HG02610 (cell line): ENCODE results near the gene FOXQ1.

Experiments
- ATAC-seq: cut with Tn5 transposase; IDR thresholded peaks from one replicate; pipeline ENCODE4 v1.9.1; 2021; ENCODE audit warnings: mild to moderate bottlenecking, moderate library complexity; ENCODE audit not compliant: unreplicated experiment

FOXQ1 gene, protein sequence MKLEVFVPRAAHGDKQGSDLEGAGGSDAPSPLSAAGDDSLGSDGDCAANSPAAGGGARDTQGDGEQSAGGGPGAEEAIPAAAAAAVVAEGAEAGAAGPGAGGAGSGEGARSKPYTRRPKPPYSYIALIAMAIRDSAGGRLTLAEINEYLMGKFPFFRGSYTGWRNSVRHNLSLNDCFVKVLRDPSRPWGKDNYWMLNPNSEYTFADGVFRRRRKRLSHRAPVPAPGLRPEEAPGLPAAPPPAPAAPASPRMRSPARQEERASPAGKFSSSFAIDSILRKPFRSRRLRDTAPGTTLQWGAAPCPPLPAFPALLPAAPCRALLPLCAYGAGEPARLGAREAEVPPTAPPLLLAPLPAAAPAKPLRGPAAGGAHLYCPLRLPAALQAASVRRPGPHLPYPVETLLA

DNA sequence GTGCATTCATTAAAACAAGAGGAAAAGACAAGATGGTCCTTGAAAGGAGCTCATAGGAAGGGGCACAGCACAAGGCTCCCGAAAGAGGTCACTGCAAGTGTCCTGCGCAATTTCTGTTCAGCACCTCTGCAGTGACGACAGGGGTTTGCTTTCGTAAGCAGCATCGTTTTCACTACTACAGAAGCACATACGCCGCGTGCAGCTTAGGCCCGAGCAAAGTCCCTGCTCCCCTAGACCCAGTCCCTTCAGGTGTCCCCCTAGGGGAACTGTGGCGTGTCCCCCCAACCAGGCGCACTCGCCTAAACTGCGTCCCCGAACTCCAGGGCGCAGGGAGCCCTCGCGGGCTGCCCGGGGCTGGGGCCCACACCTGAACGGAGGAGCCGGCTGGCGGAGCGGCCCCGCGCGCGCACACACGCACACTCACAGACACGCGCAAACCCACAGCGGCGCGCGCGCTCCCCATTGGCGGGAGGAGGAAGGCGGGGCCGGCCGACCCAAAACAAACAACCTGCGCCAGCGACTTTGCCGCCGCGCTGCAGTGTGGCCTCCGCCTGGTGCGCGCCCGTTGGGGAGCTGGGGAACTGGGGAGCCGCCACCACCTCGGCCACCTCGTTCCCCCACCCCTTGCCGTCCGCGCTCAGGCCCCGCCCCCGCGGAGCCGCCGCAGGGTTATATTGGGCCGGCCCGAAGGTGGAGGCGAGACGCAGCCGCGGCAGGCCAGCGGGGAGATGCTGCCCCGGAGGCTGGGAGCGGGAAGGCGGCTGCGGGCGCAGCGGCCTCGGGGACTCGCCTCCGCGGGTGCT, at the start of gene FOXQ1:
FOXQ1 (plus strand) TSS at position 699 of the 803 bp plus-strand sequence. CDS start 607 bp downstream, outside the sequence.
- no peak for ATAC-seq

DNA sequence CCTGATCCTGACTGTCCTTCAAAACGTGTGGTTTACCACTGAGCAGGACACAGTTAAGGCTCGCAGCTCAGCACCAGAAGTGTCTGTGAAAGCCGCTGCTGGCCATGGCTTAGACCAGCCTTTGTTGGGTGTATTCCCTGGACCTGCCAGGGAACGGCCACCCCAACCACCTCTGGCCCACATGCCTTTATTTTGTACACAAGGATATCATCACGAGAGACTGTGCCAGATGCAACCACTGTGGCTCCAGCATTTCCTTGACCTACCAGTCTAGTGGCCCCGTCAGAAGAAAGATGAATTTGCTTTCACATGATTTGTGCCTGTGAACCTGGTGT, 49.2 kb upstream of the FOXQ1 start:
- ATAC-seq: no peak

DNA sequence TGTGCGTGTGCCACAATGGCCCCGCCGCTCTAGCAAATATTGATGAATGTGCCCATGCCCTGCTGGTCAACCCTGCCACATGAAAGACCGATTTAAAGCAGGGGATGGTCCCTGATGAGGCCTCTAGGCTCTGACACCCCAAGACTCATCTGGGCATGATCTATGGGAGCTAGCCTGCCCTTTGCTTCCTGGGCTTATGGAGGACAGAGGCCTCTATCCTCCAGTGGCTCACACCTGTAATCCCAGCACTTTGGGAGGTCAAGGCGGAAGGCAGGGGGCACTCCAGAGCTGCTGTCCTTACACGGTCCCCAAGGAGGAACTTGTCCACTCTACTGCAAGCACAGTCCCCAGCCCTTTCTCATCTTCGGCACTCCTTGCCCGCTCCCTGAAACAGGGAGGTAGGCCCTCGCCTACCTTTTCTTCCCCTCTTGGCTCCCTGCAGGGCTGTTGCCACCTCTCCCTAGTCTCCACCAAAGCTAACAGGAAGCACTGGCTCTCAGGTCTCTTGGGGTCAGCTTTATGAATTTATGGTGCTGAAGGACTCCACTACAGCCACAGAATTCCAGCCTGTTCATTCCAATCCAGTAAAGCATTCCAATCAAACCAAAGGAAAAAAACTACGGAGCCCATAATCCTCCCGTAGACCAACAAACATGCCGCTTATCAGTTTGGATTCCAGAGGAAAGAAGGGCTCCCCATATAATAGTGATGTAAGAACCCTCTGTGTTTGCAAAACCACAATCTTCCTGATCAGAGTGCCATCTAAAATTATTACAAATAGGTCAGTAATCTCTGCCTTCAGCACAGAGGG, 48.7 kb upstream of the FOXQ1 start:
- no peak for ATAC-seq

DNA sequence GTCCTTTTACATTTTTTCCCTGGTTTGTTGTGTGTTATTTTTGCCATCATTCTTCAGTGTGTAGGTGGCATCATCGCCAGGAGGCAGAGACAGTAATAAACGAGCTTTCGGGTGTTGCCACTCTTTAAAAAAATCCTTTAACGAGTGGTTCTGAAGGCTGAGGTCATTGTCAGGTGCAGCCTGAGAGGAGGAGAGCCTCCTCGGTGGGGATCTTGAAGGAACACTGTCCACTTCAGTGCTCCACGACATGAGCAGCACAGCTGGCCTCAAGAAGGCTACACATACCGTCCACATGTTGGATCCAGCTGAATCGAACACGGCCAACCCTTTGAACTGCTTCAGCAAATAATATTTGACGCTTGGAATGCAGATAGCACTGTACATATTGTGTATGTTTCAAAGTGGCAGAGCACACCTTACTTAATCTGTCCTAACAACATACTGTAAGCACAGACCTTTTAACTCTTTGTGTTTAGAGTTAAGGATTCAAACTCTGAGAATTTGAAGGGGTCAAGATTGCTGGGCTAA, 48.0 kb upstream of the FOXQ1 start:
- ATAC-seq: no peak

DNA sequence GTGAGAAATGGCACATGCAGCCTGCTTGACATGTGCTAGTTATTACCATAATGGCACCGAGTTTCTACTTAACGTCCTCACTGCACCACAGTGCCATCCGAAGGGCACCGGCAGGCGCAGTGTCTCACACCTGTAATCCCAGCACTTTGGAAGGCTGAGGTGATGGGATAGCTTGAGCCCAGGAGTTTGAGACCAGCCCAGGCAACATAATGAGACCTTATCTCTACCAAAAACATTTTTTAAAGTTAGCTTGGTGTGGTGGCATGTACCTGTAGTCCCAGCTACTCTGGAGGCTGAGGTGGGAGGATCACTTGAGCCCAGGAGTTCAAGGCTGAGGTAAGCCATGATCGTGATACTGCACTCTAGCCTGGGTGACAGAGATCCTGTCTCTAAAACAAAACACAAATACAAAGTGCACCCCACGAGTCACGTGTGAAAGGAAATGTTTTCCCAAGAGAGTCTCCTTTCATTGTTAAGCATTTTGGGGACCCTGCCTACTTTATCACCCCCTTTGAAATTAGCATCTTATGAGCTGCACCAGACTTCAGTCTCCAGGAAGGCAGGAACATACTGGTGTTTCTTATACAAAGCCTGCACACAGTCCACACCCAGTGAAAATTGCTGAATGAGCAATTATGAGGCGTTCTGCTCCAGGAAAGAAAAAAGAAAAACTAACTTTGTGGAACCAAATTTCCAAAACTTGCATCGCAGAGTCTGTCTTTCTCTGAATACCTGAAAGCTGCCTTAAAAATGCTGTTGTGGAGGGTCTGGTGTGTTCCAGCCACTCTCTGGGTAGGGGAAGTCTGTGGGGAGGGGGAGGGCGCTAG, 47.1 kb upstream of the FOXQ1 start:
- no peak for ATAC-seq

DNA sequence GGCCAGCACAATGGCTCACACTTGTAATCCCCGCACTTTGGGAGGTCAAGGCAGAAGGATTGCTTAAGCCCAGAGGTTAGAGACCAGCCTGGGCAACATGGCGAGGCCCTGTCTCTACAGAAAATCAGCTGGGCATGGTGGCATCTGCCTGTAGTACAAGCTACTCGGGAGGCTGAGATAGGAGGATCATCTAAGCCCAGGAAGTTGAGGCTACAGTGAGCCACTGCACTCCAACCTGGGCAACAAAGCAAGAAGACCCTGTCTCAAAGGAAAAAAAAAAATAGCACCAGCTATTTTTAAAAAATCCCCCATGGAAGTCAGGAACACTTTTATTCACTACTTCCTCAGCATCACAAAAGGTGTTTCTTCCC, 45.2 kb upstream of the FOXQ1 start:
- no peak for ATAC-seq

DNA sequence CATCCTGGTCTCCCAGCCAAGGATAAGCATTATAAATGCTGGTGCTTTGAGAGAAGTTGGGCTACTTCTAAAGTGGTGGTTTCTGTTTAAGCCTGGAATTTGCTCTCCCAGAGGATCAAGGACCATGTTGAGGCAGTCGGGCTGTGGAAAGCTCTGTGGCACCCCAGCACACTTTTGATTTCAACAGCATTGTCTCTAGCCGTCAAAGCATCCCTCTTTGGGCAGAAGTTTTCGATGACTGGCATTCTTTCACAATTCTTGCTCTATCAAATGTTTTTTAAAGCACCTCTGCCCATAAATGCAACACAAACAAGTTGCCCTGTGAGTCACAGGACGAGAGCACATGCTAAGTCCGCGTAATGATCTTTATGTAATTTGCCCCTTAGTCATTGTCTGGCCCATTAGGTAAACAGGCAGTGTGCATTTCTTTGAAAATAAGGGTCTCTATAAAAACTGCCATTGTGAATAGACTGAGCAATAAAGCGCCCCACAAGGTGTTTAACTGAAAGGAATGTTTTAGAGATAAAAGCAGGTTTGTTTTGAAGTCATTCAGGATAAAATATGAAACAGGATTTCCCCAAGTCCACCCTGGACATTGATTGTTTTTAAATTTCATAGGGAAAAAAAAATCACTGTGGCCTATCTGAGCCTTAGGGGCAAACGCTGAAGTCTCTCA, 44.7 kb upstream of the FOXQ1 start:
- ATAC-seq: no peak

DNA sequence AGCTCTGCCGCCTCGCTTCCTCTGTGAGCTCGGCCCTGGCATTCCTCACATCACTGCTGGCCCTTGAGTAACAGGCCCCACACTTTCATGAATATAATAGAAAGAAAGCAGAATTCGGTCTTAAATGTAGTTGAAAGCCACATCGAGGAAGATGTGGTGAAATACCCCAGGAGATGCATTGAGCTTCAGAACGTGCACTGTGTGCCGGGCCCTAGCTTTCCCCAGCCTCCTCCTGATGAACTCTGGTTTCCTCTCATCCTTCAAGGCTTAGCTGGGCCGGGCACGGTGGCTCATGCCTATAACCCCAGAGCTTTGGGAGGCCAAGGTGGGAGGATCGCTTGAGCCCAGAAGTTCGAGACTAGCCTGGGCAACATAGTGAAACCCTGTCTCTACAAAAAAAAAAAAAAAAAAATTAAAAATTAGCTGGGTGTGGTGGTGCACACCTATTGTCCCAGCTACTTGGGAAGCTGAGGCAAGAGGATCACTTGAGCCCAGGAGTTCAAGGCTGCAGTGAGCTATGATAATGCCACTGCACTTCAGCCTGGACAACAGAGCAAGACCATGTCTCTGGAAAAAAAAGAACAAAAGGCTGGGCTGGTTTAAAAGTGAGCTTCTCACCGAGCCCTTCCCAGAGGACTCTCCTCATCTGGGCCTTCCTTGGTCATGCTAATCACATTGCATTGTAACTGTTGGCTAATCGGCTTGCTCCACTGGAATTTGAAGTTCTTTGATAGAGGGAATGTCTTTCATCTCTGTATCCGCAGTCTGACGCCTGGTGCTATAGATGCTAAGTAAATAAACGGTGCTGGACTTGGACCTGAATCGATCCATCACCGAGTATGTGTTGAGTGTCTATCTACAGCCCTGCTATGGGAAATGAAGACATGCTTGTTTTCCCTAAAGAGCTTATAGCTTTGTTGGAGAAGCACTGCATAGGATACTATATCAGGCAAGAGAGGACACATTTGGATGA, 43.8 kb upstream of the FOXQ1 start:
- no peak for ATAC-seq

DNA sequence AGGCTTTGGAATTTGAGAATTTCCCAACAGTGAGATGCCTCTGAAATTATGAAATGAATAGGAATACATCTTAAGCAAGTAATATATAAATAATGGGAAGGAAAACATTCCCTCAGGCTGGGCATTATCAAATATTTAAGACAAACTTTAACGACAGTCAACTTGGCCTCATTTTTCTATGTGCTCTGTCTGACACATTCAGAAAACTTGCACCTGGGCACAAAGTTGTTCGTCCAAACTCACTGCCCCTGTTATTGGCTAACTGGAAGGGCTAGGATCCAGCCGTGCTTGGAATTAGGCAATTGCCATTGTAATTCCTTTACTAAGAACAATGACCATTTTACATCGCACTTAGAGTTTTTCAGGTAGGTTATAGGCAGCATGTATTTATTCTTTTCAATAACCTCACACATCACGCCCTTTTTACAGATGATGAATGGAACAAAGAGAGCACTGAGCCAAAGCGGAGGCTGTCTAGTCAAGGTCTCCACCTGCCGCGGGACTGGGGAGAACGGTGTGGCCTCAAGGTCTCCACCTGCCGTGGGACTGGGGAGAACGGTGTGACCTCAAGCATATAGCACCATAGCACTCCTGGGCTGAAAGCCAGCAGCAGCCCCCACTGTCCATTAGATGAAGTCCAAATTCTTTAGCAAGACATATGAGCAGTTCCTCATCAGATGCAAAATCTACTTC, 40.7 kb upstream of the FOXQ1 start:
- no peak for ATAC-seq

DNA sequence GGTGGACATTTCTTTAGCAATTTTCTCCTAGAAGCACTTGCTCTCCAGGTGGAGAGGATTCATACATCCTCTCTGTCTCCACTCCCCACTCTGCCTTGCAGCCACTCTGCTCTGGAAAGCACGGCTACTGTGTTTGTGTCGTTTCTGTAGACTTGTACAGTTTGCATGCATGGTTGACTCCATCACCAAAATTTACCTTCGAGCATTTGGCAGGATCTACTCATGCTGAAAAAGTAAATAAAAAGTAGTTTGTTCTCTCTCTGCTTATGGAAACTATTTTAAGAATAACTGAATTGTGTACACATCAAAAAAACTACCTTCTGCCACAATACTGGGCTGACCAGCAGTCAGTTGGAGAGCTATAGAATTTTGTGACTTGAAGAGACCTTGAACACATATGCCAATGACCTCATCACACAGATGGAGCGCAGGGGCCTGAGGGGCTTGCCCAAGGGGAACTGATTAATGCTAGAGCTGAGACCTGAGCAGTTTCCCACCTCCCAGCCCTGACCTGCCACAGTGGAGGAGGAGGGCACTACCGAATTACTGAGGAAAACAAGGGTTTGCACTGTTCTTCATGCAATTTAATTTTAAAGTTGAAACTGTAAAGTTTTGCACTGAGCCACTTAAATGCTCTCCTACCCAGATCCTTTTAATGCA, 33.7 kb upstream of the FOXQ1 start:
- ATAC-seq: no peak

DNA sequence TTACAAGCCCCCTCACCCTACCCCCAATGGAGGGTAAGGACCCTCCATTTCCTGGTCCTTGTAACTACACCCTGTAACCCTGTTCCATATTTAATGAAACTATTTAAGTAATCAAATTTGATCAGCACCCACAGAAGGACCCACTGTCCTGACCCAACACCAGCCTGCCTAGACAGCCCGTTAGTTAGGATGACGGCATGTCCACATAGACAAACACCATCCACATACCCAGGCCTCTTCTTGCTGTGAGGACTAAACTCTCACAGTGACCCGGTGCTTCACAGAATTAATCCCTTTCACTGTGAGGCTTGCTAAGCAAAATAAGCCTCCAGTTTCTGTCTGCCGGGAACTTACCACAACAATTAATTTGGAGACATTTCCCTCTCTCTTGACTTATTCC, 32.8 kb upstream of the FOXQ1 start:
- ATAC-seq: no peak

DNA sequence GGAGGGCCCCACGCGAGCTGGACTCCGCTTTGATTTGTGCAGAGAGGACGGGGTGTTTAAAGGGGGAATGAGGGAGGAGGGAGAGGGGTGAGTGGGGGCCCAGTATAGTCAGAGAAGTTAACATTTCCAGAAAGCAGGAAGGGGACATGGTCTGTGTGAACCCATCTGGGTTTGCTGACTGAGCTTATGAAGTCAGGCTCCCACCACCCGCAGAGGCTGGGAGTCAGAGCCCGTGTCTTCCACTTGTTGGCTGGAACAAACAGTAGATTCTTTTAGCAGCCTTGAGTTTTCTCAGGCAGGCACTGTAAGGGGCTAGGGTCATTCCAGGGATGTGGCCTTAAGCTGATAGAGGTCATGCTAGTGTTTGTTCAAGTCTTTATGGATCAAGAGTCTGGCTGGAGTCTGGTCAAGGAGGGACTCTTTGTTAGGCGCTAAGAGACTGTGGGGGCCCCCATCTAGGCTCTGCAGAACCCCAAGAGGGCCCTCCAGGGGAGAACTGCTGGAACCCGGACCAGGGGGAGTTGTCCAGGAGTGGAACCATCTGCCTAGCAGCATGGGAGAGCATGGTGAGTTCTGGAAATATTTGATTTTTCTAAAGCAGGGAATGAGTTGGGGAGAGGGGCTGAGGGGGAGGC, 31.1 kb upstream of the FOXQ1 start:
- ATAC-seq: no peak

DNA sequence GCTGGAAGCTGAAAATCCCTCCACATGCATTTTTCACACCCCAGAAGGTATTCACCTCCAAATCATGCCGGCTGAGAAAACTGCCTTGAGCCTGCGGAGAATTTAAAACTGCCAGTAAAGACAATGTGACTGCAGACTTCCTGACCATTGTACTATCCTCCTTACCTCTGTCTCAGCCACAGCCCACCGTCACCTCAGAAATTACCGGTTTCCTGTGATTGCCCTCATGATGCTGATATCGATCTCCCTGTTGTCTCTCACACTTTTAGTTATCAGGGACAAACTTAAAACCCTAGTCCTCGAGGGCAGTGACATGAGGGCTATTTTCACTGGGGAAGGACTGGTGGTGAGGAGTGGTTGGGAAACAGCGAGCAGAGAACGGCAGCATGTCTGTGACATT, 30.2 kb upstream of the FOXQ1 start:
- no peak for ATAC-seq

DNA sequence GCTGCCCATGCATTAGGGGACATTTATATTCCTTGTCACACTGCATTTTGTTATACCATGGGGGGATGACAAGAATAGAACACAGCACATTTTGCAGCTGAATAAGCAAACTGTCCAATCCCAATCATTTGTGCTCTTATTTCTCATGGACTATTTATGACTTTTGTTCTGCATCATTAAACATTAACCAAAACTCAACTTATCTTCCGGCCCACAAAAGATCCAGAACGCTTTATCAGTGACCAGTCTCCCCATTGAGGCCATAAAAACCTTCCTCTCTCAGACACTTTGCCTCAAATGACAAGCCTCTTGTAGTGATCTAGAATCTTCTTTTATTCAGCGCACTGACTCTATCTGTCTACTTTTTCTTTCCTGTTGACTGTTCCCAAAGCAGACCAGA, 28.4 kb upstream of the FOXQ1 start:
- no peak for ATAC-seq

DNA sequence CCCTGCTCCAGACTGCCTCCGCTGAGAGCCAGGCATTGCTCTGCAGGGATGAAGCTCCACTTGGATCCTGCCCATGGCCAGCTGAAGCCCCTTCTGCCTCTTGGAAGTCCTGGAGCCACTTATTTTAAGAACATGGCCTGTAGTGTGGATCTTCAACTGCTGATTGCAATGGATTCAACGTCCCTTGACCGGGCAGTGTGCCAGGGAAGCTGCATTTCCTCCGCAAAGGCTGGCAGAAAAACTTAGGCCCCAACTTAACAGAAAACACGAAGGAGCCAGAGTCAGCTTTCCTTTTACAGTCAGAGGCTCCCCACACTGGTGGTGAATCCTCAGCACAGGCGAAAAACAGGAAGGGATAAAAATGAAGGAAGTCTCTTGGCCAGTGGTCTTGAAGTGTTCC, 26.3 kb upstream of the FOXQ1 start:
- no peak for ATAC-seq

DNA sequence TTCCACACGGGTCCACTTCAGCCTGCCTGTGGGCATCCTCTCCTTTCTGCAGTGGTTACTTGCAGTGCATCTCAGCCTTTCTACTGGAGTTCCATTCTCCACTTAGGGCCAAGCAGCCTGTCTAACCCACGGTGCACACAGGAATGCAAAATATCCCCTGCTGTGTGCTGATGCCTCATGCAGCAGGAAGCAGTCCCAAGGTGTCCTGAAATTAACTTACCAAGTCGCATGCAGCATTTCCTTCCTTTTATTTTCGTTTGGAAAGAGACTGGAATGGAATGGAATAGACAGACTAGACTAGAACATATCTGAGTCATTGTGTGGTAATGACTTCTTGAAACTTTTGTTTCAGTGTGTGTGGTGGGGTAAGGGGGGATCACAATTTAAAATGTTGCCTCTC, 25.9 kb upstream of the FOXQ1 start:
- no peak for ATAC-seq

DNA sequence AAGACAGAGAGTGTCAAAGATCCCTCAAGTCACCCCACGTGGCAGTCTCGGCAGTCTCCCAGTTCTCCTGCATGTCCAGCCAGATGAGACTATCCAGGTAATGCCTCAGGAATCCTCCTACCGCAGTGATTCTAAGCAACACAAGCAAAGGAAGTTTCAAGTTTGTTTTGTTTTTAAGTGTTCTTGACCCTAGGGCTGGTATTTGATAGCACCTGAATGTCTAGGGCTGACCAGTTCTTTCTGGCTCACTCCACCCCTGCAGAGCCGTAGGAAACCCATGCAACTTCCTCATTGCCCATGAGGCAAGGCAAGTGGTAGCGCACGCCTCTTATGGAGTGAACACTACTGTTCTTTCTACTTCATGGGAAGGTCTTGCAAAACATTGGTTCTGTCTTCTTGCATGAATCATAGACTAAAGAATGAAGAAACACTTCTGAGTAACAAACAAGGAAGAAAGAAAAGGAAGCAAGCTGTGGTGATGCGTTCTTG, 24.8 kb upstream of the FOXQ1 start:
- ATAC-seq: no peak
